ENCODE results near the gene ZNF440.

ZNF440 gene

GRCh38 chr19:11881151-11881800 is 67.2 kb downstream of the ZNF440 start:
- DNase-seq, result peak in 40 of 58 donors; percentile 0 to 47 (median 5)

- DNase-seq, result no peak
Measured at GRCh38 chr19:11882606-11883005, 68.5 kb downstream of the ZNF440 start.

Data from anterior cingulate cortex (tissue), 58 donors.